Dendritic cell treated with granulocyte-macrophage colony-stimulating factor and Interleukin-4, amounts not matched to agents 40 ng/mL and 50 ng/mL, for 4 days (primary cell): ENCODE results near the gene TCL1B.
"Not testable (repeated sequence)": the region's sequence is repeated elsewhere in the genome, so short reads cannot be mapped to it uniquely, and the experiment has no call there.

ENCODE experiments used
- H3K27ac Mint-ChIP-seq: one replicate; pipeline ENCODE4 v1.8.0; 2022; ENCODE audit warnings: mild to moderate bottlenecking, mixed read lengths
- H3K27me3 Mint-ChIP-seq: one replicate; pipeline ENCODE4 v1.8.0; 2022; ENCODE audit warnings: mild to moderate bottlenecking, mixed read lengths
- H3K36me3 Mint-ChIP-seq: one replicate; pipeline ENCODE4 v1.8.0; 2022; ENCODE audit warnings: low read depth, mixed read lengths
- H3K4me1 Mint-ChIP-seq: one replicate; pipeline ENCODE4 v1.8.0; 2022; ENCODE audit warnings: low read depth, mixed read lengths
- H3K4me3 Mint-ChIP-seq: one replicate; pipeline ENCODE4 v1.8.0; 2022; ENCODE audit warnings: mild to moderate bottlenecking, moderate library complexity, mixed read lengths
- H3K9me3 Mint-ChIP-seq: one replicate; pipeline ENCODE4 v1.8.0; 2022; ENCODE audit warnings: mixed read lengths
- intact Hi-C: fragments of 100-400 bp; cut with micrococcal nuclease; formaldehyde crosslinking; loops from one replicate; pipeline ENCODE4 v1.15.0; 2022

TCL1B gene

DNA sequence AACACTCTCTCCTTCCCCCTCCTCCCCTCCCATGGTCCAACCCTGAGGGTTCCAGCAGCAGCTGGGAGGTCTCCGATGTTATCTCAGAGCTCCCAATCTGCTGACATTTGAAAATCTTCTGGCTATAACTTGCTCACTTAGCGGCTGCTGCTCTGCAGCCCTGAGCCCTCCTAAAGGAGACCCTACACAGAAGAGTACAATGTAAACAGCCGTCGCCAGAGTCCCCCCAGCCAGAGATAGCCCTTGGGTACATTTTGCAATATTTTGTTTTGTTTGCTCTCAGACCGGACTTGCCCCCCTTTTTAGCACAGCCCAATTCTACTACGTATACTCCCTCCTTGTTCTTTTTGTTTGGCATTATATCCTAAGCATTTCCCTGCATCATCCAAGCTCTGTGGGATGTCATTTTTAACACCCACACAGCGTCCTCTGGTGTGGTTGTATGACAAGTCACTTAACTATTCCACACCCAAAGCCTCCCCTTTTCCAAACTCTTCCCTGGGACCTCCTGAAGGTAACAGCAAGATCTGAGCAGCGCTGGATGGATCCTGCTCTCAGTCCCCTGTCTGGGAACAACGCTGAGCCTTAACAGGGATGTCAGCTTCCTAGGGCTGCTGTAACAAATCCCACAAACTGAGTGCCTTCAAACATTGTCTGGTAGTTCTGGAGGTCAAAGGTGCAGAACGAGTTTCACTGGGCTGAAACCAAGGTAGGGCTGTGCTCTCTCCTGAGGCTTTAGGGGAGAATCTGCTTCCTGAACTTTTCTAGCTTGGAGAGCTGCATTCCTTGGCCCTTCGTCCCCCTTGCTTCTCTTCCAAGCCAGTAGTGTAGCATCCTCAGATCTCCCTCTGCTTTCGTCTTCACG lies 25.3 kb upstream of the TCL1B start:
- Mint-ChIP-seq H3K9me3 (no peaks in the 10 kb centered on the region), H3K27me3 (no peaks in the 10 kb centered on the region), H3K36me3 (no peaks in the 10 kb centered on the region), H3K4me1 (no peaks in the 10 kb centered on the region), H3K4me3 (no peak overlapping the region), H3K27ac (no peak overlapping the region)
- intact Hi-C loops = no loop called here

DNA sequence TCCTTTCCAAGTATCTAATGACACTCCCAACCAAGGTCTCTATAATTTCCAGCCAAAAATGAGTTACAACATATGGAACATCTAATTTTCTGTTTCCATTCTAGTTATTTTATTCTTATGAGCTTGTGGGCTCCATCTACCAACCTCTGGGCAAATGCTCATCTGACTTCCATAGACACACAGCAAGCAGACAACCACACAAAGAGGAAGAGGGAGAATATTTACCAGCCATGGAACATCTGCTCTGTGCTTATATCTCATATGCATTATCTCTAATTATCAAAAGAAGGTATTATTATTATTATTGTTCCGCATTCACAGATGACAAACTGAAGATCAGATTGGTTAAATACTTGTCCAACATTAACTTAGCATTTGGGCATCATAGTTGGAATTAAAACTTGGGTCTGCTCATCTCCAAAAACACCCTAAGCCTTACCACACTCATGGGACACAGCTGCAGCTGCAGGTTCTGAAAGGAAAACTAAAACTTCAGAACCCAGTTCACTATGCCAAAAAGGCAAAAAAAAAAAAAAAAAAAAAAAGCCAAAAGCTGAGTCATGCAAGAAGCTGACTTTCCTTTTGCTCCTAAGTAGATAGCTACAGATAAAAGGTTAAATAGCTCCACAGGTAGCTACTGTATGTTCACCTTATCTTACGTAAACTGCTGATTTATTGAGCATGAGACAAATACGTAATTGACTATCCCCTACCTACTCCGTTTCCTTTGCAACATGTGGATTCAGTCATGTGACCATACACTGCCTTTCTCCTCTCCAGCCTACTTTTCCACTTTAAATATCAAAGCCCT lies 23.6 kb upstream of the TCL1B start:
- Mint-ChIP-seq H3K4me1 (no peaks in the 10 kb centered on the region), H3K27me3 (no peaks in the 10 kb centered on the region), H3K9me3 (no peaks in the 10 kb centered on the region), H3K4me3 (no peak overlapping the region), H3K36me3 (no peaks in the 10 kb centered on the region), H3K27ac (no peak overlapping the region)
- intact Hi-C loops = no loop called here

DNA sequence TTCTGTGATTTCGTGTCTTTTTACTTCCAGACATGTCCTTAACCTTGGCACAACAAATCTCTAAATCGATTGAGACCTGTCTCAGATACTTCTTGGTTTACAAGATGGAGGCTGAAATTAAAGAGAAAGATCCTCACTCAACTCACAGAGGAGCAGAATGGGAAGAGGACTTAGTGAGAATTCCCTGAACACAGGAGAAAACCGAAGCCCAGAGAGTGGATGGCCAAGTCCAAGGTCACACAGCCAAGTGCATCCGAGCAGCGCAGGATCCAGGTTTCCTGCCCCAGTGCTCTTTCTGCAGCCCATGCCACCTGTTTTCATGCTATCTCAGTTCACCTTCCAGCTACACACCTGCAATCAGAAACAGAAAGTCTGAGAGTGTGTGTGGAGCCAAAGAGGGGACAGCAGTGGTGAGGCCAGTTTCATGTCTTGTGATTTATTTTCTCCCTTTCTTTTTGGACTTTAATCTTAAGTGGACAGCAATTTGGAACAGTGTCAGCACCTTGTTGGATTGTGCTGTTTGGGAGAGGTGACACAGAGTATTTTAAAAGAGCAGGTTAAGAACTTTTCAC lies 22.9 kb upstream of the TCL1B start:
- no peaks in the 10 kb centered on the region for H3K4me1 Mint-ChIP-seq
- intact Hi-C loops = no loop called here
- no peaks in the 10 kb centered on the region for H3K27me3 Mint-ChIP-seq
- H3K9me3 Mint-ChIP-seq = no peaks in the 10 kb centered on the region
- no peak overlapping the region for H3K4me3 Mint-ChIP-seq
- no peak overlapping the region for H3K27ac Mint-ChIP-seq
- H3K36me3 Mint-ChIP-seq = no peaks in the 10 kb centered on the region

DNA sequence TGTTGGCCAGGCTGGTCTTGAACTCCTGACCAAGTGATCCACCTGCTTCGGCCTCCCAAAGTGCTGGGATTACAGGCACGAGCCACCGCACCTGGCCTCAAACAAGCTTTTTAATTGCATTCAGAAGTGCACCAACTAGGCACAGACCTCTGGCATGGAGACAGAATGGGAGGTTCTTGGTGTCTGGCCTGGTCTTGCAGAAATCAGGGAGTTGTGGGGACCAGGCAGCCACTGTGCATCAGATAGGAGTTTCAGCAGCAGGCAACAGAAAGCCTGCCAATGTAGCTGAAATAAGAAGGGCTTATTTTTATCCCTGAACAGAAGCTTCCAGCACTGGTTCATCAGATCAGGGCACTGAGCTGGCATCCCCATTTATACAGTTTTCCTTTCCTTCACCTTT lies 22.2 kb upstream of the TCL1B start:
- no peaks in the 10 kb centered on the region for H3K36me3 Mint-ChIP-seq
- no peak overlapping the region for H3K4me3 Mint-ChIP-seq
- no peaks in the 10 kb centered on the region for H3K27me3 Mint-ChIP-seq
- no peaks in the 10 kb centered on the region for H3K4me1 Mint-ChIP-seq
- H3K9me3 Mint-ChIP-seq = no peaks in the 10 kb centered on the region
- intact Hi-C loops = no loop called here
- H3K27ac Mint-ChIP-seq = no peak overlapping the region

DNA sequence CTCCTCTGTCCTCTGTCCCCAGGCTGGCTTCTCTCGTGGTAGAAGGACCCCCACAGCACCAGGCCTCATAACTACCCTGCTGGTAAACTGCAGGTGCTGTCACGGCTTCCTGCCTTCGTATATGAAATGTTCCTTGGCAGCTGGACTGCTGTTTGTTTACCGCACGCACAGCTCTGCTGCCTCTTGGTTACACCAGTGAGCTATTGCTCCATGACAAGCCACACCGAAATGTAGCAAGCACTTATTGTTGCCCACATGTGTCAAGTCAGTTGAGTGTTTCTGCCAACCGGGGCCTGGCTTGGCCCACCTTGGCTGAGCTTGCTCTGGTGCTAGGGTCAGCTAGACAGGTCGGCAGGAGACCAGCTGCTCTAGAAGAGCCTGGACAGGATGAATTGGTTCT lies 21.7 kb upstream of the TCL1B start:
- Mint-ChIP-seq H3K27ac (no peak overlapping the region), H3K4me3 (no peak overlapping the region), H3K9me3 (no peaks in the 10 kb centered on the region), H3K27me3 (no peaks in the 10 kb centered on the region), H3K4me1 (no peaks in the 10 kb centered on the region), H3K36me3 (no peaks in the 10 kb centered on the region)
- intact Hi-C loops = no loop called here

DNA sequence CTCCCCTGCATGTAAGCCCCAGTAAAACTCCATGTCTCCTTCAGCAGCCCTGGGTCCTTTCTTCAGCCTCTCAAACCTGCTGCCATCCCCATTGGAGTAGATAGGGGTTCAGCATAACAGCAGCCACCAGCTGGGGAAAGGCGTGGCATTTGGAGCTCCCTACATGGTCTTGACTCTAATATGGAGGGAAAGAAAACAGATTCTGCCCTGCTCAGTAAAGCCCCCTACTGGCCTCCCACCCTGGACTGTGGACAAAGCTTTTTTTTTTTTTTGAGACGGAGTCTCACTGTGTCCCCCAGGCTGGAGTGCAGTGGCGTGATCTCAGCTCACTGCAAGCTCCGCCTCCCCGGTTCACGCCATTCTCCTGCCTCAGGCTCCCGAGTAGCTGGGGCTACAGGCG lies 20.7 kb upstream of the TCL1B start:
- H3K27ac Mint-ChIP-seq, H3K9me3 Mint-ChIP-seq, H3K4me3 Mint-ChIP-seq, intact Hi-C loops, H3K27me3 Mint-ChIP-seq, H3K4me1 Mint-ChIP-seq, H3K36me3 Mint-ChIP-seq: not testable (repeated sequence)

DNA sequence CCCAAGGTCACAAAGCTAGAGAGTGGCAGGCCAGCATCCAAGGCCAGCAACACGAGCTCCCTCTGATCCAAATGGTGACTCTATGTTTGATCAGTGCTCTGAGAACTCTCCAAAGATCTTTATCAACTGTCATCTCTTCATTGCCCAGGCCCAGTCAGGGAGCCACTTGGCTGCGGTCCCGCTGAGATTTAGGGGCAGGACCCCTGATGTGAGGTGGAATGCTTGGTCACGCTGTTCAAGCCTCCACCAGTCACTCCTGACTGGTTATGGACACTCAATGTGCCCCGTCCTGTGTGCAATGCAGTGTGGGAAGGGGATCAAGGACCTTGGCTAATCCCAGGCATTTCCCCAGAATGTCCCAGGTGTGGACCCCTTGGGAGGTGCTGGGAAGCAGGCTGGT lies 19.8 kb upstream of the TCL1B start:
- no peak overlapping the region for H3K27ac Mint-ChIP-seq
- no peaks in the 10 kb centered on the region for H3K4me1 Mint-ChIP-seq
- H3K27me3 Mint-ChIP-seq = peaks cover 2% of the 10 kb centered on the region
- intact Hi-C loops = no loop called here
- no peaks in the 10 kb centered on the region for H3K36me3 Mint-ChIP-seq
- H3K4me3 Mint-ChIP-seq = no peak overlapping the region
- H3K9me3 Mint-ChIP-seq = no peaks in the 10 kb centered on the region

DNA sequence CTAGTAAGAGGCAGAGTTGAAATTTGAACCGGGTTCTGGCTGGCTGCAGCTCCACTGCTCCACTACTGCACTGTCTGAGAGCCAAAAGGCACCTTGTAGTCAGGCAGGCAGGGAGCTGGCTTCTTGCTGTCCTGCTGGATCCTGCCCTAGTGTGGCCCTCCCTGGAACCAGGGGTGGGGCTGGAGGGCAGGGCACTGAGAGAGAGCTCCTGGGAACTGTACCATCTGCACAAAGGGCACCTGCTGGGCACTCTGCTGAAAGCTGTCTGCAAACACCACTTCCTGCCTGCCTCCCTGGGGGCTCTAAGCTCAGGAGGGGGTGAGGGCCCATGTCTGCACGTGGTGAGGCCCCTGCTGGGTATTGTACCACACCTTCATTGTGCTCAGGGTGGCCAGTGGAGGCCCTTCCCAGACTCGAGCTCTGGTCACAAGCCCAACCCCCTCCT lies 19.0 kb upstream of the TCL1B start:
- no peaks in the 10 kb centered on the region for H3K4me1 Mint-ChIP-seq
- H3K4me3 Mint-ChIP-seq = no peak overlapping the region
- no peaks in the 10 kb centered on the region for H3K9me3 Mint-ChIP-seq
- H3K27ac Mint-ChIP-seq = no peak overlapping the region
- peaks cover 2% of the 10 kb centered on the region for H3K27me3 Mint-ChIP-seq
- no peaks in the 10 kb centered on the region for H3K36me3 Mint-ChIP-seq
- intact Hi-C loops = no loop called here

DNA sequence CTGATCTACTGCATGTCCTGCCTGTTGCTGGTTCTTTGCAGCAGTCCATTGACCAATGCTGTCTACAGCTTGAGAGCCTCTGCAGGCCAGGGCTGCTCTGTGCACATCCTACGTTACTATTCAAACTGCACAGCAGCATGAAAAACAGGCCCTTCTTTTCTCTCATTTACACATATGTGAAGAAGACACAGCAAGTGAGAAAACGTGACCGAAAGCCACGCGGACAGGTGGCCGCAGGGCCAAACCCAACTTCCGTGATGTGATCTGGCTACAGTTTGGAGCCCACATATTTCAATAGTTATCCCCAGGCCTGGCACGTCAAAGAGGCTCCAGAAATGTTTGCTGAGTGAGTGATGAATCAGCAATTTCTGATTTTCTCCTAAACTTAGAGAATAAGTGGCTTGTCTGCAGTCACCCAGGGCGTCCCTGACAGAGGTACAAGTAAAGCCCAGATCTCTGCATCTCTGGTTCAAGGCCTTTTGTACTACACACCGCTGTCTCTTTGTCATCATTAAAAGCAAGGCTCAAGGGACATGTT lies 17.9 kb upstream of the TCL1B start:
- Mint-ChIP-seq H3K27ac (no peak overlapping the region), H3K36me3 (no peaks in the 10 kb centered on the region), H3K4me3 (no peak overlapping the region), H3K4me1 (no peaks in the 10 kb centered on the region), H3K9me3 (no peaks in the 10 kb centered on the region), H3K27me3 (peaks cover 2% of the 10 kb centered on the region)
- intact Hi-C loops = no loop called here

DNA sequence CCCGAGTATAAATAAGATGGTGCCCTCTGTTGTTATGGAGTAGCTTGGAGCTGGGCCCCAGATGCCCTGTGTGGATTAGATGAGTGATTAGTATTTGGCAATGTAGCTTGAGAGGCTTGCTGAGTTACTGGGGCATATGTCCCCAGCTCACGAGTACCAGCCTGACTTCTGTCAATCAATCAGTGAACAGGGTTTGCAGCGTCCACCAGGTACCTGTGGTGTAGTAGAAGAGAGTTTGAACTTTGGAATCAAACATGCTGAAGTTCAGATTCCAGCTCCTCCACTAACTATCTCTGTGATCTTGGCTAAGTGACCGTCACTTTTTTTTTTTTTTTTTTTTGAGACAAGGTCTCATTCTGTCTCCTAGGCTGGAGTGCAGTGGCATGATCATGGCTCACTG lies 11.6 kb upstream of the TCL1B start:
- no peak overlapping the region for H3K27ac Mint-ChIP-seq
- H3K9me3 Mint-ChIP-seq = no peaks in the 10 kb centered on the region
- no peak overlapping the region for H3K4me3 Mint-ChIP-seq
- H3K4me1 Mint-ChIP-seq = no peaks in the 10 kb centered on the region
- H3K36me3 Mint-ChIP-seq = no peaks in the 10 kb centered on the region
- intact Hi-C loops = no loop called here
- peaks cover 3% of the 10 kb centered on the region for H3K27me3 Mint-ChIP-seq

DNA sequence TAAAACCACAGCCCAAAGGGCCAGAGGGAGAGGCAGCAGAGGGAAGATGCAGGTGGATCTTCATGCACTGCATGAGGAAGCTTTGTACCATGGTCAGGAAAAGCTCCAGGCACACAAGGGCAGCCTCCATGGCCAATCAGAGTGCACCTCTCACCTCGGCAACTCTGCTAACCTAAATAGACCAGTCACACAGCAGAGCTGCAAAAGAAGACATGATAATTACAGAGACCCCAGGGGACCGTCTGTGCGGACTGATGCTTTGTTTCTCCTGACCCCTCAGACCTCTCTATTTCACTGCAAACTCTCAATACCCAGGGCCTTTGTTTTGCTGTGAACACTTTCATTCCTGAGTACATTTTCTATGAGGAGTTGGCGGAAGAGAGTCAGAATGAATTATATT lies 10.7 kb upstream of the TCL1B start:
- Mint-ChIP-seq H3K27ac (no peak overlapping the region), H3K4me1 (no peaks in the 10 kb centered on the region), H3K27me3 (peaks cover 3% of the 10 kb centered on the region), H3K9me3 (no peaks in the 10 kb centered on the region), H3K4me3 (no peak overlapping the region), H3K36me3 (no peaks in the 10 kb centered on the region)
- intact Hi-C loops = no loop called here

DNA sequence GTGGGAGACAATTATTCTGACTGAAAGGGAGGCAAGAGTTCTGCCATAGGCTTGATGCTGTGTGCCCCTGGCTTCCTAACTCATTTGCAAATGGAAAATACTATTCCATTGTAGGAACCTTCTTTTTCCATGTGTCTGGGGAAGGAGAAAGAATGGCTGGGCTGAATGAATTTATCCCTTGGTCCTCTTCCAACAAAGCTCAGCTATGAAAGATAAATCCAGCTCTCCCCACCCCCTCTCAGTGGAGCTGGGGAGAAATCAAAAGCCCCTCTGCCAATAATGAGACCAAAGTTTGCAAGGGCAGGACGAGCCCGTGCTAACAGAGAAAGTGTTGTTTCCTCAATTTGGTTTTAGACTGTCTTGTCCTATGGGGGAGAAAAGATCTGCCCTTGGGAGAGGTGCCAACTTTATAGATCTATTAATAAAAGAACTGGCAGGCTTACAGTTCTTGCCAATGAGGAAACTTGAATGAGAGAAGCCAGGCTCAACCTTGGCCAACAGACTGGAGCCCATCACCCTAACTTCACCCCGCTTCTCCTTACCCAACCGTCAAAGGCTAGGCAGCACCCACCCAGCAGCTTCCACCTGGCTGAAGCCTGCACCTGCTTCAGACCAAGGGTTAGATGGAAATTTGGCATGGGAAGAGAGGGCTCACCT lies 8.9 kb upstream of the TCL1B start:
- Mint-ChIP-seq H3K36me3 (no peaks in the 10 kb centered on the region), H3K9me3 (no peaks in the 10 kb centered on the region), H3K27me3 (peaks cover 2% of the 10 kb centered on the region), H3K4me3 (no peak overlapping the region), H3K27ac (no peak overlapping the region), H3K4me1 (no peaks in the 10 kb centered on the region)
- intact Hi-C loops = no loop called here

DNA sequence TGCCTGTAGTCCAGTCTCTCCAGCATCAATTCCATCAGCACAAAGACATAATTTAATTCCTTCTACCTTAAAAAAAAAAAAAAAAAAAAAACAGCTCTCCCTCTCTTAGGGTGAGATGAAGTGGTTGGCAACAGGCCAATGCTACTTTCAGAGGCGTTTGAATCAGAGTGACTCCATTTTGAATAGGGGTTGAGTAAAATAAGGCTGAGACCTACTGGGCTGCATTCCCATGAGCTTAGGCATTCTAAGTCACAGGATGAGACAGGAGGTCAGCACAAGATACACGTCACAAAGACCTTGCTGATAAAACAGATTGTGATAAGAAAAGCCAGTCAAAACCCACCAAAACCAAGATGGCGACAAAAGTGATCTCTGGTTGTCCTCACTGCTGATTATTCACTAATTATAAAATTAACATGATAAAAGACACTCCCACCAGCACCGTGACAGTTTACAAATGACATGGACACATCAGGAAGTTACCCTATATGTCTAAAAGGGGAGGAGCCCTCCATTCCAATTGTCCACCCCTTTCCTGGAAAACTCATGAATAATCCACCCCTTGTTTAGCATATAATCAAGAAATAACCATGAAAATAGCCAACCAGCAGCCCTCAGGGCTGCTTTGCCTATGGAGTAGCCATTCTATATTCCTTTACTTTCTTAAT lies 6.9 kb upstream of the TCL1B start:
- no peaks in the 10 kb centered on the region for H3K9me3 Mint-ChIP-seq
- H3K4me3 Mint-ChIP-seq = no peak overlapping the region
- intact Hi-C loops = no loop called here
- H3K36me3 Mint-ChIP-seq = no peaks in the 10 kb centered on the region
- H3K4me1 Mint-ChIP-seq = no peaks in the 10 kb centered on the region
- H3K27me3 Mint-ChIP-seq = peaks cover 2% of the 10 kb centered on the region
- H3K27ac Mint-ChIP-seq = no peak overlapping the region
